SU-DHL-6 (cell line): Measurements from ENCODE around the gene ZC3H7A.

Source experiments
- EZH2phosphoT487 ChIP-seq: fragments of 200-600 bp; sonication (generic), shearing (Covaris generic); conservative IDR thresholded peaks from 2 replicates; pipeline ENCODE4 v1.6.1; 2018; ENCODE audit warnings: mild to moderate bottlenecking, antibody characterized with exemption, low read length, moderate library complexity, mixed read lengths
- TF ChIP-seq, protein P1 (sequence below): fragments of 200-600 bp; sonication (generic); IDR thresholded peaks from one replicate; pipeline ENCODE4 v1.5.1; 2017; ENCODE audit warnings: antibody characterized with exemption, mild to moderate bottlenecking, low read length, moderate library complexity; ENCODE audit not compliant: insufficient read depth, poor library complexity, severe bottlenecking

DNA sequence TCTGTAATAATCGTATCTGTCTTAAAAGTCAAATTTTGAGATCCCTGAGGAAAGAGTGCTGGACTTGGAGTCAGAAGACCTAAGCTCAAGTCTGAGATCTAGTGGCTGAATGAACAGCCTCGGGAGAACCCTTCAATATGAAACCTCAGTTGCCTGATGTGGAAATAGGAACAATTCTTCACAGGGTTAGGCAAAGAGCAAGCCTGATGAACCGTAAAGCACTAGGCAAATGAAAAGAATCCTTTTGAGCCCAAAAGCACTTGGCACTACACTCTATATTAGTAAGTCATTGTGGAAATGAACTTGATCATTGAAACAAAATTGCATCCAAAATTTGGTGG is 74.6 kb downstream of the ZC3H7A start:
- TF ChIP-seq, protein P1, sequence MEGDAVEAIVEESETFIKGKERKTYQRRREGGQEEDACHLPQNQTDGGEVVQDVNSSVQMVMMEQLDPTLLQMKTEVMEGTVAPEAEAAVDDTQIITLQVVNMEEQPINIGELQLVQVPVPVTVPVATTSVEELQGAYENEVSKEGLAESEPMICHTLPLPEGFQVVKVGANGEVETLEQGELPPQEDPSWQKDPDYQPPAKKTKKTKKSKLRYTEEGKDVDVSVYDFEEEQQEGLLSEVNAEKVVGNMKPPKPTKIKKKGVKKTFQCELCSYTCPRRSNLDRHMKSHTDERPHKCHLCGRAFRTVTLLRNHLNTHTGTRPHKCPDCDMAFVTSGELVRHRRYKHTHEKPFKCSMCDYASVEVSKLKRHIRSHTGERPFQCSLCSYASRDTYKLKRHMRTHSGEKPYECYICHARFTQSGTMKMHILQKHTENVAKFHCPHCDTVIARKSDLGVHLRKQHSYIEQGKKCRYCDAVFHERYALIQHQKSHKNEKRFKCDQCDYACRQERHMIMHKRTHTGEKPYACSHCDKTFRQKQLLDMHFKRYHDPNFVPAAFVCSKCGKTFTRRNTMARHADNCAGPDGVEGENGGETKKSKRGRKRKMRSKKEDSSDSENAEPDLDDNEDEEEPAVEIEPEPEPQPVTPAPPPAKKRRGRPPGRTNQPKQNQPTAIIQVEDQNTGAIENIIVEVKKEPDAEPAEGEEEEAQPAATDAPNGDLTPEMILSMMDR: no peak
- TF ChIP-seq EZH2phosphoT487: no peak
